ENCODE data around the gene OSBP2. TPM values are rescaled to one million over a fixed set of nuclear protein-coding genes. Genes with fewer than 3 reads are reported as not detected.

OSBP2 gene
- total RNA-seq, 1 donor from 2014 or later, result 15.4 TPM

DNA sequence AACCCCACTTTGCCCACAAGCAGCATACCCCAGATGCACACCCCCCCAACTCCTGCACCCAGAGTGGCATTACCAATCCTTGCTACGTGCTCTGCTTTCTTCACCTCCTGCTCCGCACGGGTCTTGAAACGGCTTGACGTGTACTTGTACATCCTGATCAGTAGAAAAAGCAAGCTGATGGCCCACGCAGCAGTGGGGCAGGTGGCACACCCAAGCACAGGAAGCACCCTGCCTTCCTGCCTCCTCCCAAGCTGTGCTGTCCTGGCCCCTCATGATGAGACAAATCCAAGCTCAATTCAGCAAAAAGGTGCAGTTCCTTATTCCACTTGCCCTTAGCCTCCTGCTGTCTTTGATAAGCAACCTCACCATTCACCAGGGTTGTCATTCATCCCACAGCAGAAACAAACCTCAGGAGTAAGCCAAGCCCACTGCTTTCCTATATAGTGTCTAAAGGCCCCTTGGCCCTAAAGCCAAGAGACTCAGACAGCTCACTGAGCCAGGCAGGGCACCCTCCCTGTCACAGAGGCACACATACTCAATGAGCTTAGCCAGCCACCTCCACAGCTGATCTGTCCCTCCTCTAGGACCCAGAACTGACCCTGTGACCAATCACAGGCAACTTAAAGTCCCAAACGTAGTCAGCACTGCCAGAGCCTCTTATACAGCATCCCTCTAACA is 246.2 kb downstream of the OSBP2 start:
- no peak for DNase-seq

DNA sequence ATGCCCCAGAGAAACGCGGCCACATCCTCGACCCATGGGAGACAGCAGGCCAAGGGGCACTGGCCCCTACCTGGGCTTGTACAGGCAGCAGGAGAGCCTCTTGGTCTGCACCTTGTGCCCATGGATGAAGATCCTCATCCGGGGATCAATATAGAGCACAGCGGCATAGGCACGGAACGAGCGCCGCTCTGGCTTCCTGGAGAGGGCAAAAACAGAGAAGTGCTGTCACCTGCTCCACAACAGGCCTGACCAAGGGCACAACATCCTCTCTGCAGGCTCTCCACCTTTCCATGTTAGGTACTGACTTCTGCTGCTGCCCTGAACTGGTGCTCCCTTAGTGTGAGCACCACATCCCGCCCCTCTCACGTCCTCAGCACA is 246.7 kb downstream of the OSBP2 start:
- DNase-seq, result no peak

DNA sequence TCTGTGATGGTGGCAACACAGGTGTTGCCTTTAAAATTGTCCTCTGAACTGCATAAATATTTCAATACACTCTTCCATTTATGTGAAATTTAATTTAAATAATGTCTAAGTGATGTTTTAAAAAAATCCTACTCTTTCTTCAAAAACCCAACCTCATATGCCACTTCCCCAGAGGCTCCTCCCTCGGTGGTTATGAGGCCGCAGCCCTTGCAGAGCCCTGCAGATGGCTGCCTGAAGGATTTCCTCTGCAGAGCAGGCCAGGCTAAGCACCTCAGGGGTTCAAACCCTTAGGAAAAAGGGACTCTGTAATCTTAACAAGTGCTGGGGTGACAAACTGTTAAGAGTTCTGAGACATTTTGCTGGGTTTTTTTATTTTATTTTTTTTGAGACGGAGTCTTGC is 248.7 kb downstream of the OSBP2 start:
- no peak for DNase-seq

DNA sequence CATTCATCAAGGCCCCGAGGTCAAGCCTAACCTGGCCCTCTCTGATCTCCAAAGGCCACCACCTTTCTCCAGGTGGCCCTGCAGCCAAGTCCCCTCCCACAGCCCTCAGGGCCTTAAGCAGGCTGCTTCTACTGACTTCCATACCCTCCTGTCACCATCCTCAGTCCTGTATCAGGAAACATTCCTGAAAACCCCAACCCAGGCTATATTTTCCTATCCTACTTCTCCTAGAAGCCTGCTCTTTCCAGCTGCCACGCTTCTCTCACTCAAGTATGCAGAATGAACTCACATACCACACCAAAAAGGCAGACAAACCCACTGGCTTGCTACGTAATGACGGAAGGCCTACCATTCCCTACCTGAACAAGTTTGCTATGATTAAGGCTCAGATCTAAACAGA is 250.3 kb downstream of the OSBP2 start:
- DNase-seq, result no peak

DNA sequence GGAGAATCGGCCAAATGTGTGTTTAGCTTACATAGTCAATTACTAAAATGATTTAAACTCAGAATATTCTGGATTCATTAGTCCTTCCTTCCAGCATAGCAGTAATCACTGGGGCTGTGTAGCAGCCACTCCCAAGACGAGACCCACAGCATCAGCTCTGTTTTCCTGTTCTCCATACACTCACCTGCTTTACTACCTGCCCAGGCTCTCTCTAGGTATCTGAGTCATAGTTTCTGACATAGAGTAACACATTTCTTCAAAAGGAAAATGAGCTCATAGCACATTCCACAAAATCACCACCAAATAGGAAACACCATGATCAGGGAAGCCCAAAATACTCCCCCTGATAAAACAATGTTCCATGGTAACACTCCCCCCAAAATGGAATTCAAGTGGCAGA is 251.0 kb downstream of the OSBP2 start:
- DNase-seq, result no peak

DNA sequence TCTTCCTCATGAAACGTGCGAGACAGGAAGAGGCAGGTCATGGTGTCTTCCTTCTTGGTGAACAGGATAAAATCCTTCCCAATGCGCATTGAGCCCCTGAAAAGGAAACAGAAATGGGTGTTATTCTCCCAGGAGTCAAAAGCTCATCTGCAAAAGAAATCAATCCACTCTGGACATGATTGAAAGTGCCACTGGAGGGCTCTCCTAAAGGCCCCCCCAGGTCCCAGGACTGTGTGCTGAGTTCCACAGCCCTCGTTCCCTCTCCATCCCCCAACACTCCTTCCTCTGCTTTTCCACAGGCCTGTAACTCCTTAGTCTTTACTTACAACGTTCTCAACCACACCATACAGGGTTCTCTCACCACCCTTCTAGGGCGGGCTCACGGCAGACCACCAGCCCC is 251.7 kb downstream of the OSBP2 start:
- DNase-seq, result no peak

DNA sequence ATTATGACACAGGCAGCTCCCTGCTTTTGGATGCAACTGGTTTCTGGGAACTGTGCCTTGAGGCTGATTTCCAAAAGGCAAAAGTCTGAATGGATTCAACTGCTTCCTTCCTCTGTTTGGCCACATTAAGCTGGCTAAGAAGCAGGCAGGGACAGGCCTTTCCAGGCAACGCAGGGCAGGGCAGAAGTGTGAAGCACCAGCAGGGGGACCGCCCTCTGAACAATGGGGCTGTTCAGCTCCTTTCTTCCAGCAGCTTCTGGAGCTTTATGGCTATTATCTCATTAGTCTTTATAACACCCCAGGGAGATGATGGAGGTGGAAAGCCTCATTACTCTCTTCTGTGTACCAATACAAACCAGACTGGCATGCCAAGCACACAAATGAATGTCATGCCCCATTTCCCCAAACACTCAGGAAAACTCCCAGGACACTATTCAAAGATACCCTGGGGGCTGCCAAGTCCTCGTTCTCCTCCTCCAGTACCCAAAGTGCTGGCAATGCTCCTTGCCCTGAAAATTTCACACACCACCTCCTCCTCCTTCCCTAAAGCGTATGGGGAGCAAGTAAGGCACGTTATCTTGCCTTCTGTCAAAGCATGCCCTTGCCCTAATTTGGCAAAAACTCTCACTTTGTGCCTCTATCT is 252.6 kb downstream of the OSBP2 start:
- no peak for DNase-seq

- DNase-seq, result peak; percentile 80
These were observed 253.3 kb downstream of the OSBP2 start for GRCh38 chr22:30947816-30948454.

DNA sequence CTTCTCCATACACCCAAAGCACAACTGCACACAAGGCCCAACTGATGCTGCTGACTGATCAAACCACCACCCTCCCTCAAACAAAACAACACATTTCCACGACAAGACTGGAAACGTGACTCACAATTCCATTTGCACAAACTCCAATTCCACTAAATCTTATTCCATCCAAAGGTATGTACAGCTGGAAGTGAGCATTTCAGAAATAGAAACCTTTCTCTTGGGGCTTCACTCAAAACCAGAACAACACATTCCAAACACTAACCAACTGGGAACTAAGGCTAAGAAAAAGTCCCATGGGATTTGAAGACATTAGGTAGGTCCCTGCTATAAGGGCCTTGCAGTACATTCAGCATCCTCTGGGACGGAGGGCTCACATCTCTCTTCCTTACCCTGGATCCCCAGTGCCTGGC is 254.3 kb downstream of the OSBP2 start:
- no peak for DNase-seq

DNA sequence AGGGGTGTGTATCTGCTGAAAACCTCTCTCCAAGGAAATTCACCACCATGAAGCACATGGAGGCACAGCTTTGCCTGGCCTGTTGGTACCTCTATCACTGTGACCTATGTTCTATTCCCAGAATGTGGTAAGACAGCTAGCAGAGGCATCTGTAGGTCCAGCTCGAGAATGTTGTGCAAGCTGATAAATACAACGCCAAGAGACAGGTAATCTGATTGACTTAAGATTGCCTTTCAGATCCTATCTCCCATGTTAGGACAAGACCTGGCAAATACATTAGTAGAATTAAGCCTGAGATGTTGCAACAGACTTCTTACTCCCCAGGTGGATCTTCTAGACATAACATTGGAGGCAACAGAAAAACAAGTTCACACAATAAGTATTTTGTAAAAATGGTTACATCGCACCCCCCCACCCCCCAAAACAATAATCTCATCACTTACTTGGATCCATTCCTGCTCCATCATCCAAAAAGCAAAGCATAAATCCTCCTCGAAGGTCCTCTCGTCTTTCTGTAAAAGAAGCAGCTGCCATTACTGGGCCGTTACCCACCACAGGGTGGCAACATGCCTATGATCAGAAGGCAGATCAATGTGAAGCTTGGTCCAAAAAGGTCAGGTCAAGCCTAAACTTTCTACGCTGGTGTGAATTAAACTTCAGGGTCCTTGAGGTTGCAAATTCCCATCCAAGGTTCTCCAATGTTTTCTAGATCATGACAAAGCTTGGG is 255.4 kb downstream of the OSBP2 start:
- DNase-seq, result no peak

GRCh38 chr22:30953206-30953605 is 258.5 kb downstream of the OSBP2 start:
- DNase-seq, result peak; percentile 47

DNA sequence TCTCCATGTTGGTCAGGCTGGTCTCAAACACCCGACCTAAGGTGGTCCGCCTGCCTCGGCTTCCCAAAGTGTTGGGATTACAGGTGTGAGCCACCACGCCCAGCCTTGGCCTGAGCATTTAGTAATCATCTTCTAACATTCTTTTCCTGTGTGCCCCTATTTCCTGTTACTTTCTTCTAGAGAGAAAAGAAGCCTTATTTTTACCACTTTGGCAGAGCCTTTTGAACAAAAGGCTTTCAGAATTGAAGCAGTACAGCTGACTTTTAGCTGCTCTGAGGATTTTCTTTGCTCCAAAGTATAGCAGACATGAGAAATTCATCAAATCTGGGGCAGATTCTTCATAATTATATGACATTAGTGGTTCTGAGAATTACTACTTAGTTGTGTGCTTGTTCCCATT is 260.5 kb downstream of the OSBP2 start:
- DNase-seq, result no peak

Small RNAs within 50 kb of the gene (small RNA-seq; reads per million reads assigned to genes)
- 2.8 reads per million, percentile 88 among the genes with 10 or more reads in this experiment for gene MIR3200 (ENCODE audit: low replicate concordance)

Other genes starting within 250 kb of the OSBP2 start
- gene SEC14L3, start 222.9 kb upstream of the OSBP2 start, total RNA-seq, result not detected
- gene SEC14L4, start 189.2 kb upstream of the OSBP2 start, total RNA-seq, result 1.4 TPM
- gene SEC14L6, start 148.1 kb upstream of the OSBP2 start, total RNA-seq, result 18.4 TPM
- gene GAL3ST1, start 120.2 kb upstream of the OSBP2 start, total RNA-seq, result 0.39 TPM
- 29.6 TPM for gene PES1, start 103.0 kb upstream of the OSBP2 start, total RNA-seq
- 5.1 TPM for gene TCN2, start 87.7 kb upstream of the OSBP2 start, total RNA-seq
- 2.8 TPM for gene SLC35E4, start 59.1 kb upstream of the OSBP2 start, total RNA-seq
- gene DUSP18, start 27.0 kb upstream of the OSBP2 start, total RNA-seq, result 5.5 TPM